GM12878 (cell line): ENCODE results near the gene AK8. TPM values are rescaled to one million over a fixed set of nuclear protein-coding genes. Genes with fewer than 3 reads are reported as not detected.

Source experiments
- BCL11A ChIP-seq: IDR thresholded peaks from 2 replicates; pipeline ENCODE4 v1.6.1; 2011; ENCODE audit warnings: low read depth, low read length
- CBFB ChIP-seq: IDR thresholded peaks from 2 replicates; pipeline ENCODE4 v1.6.1; 2016; ENCODE audit warnings: antibody characterized with exemption, low read depth
- CREB1 ChIP-seq: IDR thresholded peaks from 2 replicates; pipeline ENCODE4 v1.6.1; 2012; ENCODE audit warnings: low read depth, mild to moderate bottlenecking, inconsistent platforms
- CUX1 ChIP-seq: IDR thresholded peaks from 2 replicates; pipeline ENCODE4 v1.6.1; 2012; ENCODE audit warnings: improper control_type of control experiment, low read depth, low read length; ENCODE audit not compliant: insufficient replicate concordance
- DPF2 ChIP-seq: fragments of 450-650 bp; IDR thresholded peaks from 2 replicates; pipeline ENCODE4 v1.6.1; 2017; ENCODE audit warnings: mild to moderate bottlenecking
- HDAC2 ChIP-seq: fragments of 200-600 bp; sonication (generic); IDR thresholded peaks from 2 replicates; pipeline ENCODE4 v1.6.1; 2017
- IKZF1 ChIP-seq: fragments of 450-650 bp; conservative IDR thresholded peaks from 2 replicates; pipeline ENCODE4 v1.6.1; 2017; ENCODE audit warnings: antibody characterized with exemption, mild to moderate bottlenecking
- KAT2A ChIP-seq: conservative IDR thresholded peaks from 2 replicates; pipeline ENCODE4 v1.6.1; 2011; ENCODE audit warnings: low read depth, low read length; ENCODE audit not compliant: control insufficient read depth
- MXI1 ChIP-seq: fragments of 150-350 bp; IDR thresholded peaks from 2 replicates; pipeline ENCODE4 v1.6.1; 2011; ENCODE audit warnings: low read depth, mild to moderate bottlenecking, inconsistent platforms, low read length, improper control_type of control experiment
- NR2F1 ChIP-seq: fragments of 450-650 bp; conservative IDR thresholded peaks from 2 replicates; pipeline ENCODE4 v1.6.1; 2017; ENCODE audit warnings: mild to moderate bottlenecking
- POLR2A ChIP-seq: IDR thresholded peaks from 2 replicates; pipeline ENCODE4 v1.6.1; 2011; ENCODE audit warnings: low read depth, mild to moderate bottlenecking, low read length
- RB1 ChIP-seq: fragments of 450-650 bp; formaldehyde crosslinking; IDR thresholded peaks from 2 replicates; pipeline ENCODE4 v1.6.1; 2017; ENCODE audit warnings: mild to moderate bottlenecking, borderline replicate concordance
- SMC3 ChIP-seq: IDR thresholded peaks from 2 replicates; pipeline ENCODE4 v1.6.1; 2011; ENCODE audit warnings: low read length, improper control_type of control experiment, borderline replicate concordance
- SREBF1 ChIP-seq: IDR thresholded peaks from 2 replicates; pipeline ENCODE4 v1.6.1; 2012; ENCODE audit warnings: mild to moderate bottlenecking, low read length
- TARDBP ChIP-seq: IDR thresholded peaks from 2 replicates; pipeline ENCODE4 v1.6.1; 2016; ENCODE audit warnings: borderline replicate concordance
- USF1 ChIP-seq: IDR thresholded peaks from 2 replicates; pipeline ENCODE4 v1.6.1; 2011; ENCODE audit warnings: borderline replicate concordance, low read depth, mild to moderate bottlenecking, moderate library complexity, mixed read lengths, low read length; ENCODE audit not compliant: insufficient read depth; ENCODE audit errors: extremely low read length
- WRNIP1 ChIP-seq: IDR thresholded peaks from 2 replicates; pipeline ENCODE4 v1.6.1; 2011; ENCODE audit warnings: low read depth, low read length, improper control_type of control experiment, borderline replicate concordance
- ZBED1 ChIP-seq: IDR thresholded peaks from 2 replicates; pipeline ENCODE4 v1.6.1; 2016; ENCODE audit warnings: borderline replicate concordance
- ZNF207 ChIP-seq: fragments of 450-650 bp; IDR thresholded peaks from 2 replicates; pipeline ENCODE4 v1.6.1; 2014; ENCODE audit warnings: antibody characterized with exemption, mild to moderate bottlenecking, borderline replicate concordance
- ZNF384 ChIP-seq: IDR thresholded peaks from 2 replicates; pipeline ENCODE4 v1.6.1; 2012; ENCODE audit warnings: low read depth, mild to moderate bottlenecking, low read length, improper control_type of control experiment, borderline replicate concordance
- polyA plus RNA-seq, 11 experiments: library from polyadenylated mRNA; depleted of rRNA in 4 of 11; unstranded in 6 of 11; stranded (reverse) in 5 of 11; fragments of >200 nt; fragmentation: Nextera tagmentation in 4 of 11; fragmentation: Illumina TruSeq in 1 of 11; extraction: Ambion mirVana in 4 of 11; extraction: Trizol in 1 of 11; gene quantifications; 1 replicate in 1 of 11; 2 replicates in 10 of 11; pipeline versions ENCODE4 v1.2.1 to v1.2.3, GENCODE V29; 2011 to 2016; ENCODE audit warnings: inconsistent platforms in 2 of 11, missing spikeins in 2 of 11, low read depth in 1 of 11
- total RNA-seq, 4 experiments: library from RNA; depleted of rRNA in 3 of 4; stranded (reverse); fragments of >200 nt in 3 of 4; fragmentation: Illumina TruSeq in 1 of 4; extraction: Trizol in 1 of 4; gene quantifications; 2 replicates each; pipeline versions ENCODE4 v1.2.1 to v1.2.3, GENCODE V29; 2013 to 2021
- TF ChIP-seq, protein P1 (sequence below): fragments of 450-650 bp; IDR thresholded peaks from 2 replicates; pipeline ENCODE4 v1.6.1; 2016; ENCODE audit warnings: mild to moderate bottlenecking

The AK8 gene
- total and polyA plus RNA-seq, 10 of the 15 experiments (the other 5 are each of a cell fraction or from before 2014, with no cell fraction given): 0.03 to 0.12 (median 0.06) TPM; not detected in 5

DNA sequence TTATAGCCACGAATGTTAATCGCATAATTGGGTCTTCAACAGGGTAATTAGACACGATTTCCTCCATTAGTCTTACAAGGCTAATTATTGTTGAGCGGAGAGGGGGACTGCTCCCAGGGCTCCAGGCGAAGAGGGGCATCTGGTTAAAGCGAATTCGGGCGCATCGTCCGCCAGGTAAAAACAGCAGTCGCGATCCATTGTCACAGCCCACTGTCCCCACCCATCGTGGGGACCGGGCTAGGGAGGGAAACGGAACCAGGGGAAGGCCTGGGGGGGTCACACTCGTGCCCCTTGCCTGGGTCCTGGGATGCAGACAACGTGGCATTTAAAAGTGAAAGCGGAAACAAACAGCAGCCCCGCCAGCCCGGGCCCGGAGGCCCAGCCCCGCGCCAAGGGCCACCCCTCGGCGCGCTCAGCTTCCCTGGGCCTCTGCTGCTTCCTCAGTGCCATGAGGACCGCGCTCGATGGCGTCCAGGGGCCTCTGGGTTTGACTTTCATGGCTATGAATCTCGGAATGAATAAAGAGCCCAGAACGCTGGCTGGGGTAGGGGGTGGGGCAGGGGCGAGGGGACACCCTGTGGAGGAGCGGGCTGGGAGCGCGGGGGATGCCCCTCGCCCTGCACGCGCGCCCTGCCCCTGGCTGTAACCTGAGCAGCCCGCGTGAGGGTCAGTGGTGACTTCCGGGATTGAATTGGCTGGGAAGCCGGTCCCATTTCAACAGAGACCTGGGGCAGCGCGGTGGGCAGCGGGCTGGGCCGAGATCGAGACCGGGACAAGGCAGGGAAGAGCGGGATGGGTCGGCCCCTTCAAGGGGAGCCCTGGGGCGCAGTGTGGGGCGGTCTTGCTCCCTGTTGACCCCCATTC, 107.9 kb downstream of the AK8 start (continued):
- TF ChIP-seq CUX1 (no peak), RB1 (0 out of 2 replicates have a peak, but pooled peaks have one; percentile 34), WRNIP1 (no peak), BCL11A (no peak), SMC3 (no peak), POLR2A (peak; percentile 85), HDAC2 (no peak), CBFB (no peak), DPF2 (no peak), IKZF1 (0 out of 2 replicates have a peak, but pooled peaks have one; percentile 16), SREBF1 (no peak), CREB1 (no peak), TARDBP (no peak), ZNF207 (no peak), ZNF384 (no peak), MXI1 (peak; percentile 80), ZBED1 (no peak), KAT2A (no peak), NR2F1 (0 out of 2 replicates have a peak, but pooled peaks have one; percentile 15), USF1 (no peak)
- TF ChIP-seq, protein P1, sequence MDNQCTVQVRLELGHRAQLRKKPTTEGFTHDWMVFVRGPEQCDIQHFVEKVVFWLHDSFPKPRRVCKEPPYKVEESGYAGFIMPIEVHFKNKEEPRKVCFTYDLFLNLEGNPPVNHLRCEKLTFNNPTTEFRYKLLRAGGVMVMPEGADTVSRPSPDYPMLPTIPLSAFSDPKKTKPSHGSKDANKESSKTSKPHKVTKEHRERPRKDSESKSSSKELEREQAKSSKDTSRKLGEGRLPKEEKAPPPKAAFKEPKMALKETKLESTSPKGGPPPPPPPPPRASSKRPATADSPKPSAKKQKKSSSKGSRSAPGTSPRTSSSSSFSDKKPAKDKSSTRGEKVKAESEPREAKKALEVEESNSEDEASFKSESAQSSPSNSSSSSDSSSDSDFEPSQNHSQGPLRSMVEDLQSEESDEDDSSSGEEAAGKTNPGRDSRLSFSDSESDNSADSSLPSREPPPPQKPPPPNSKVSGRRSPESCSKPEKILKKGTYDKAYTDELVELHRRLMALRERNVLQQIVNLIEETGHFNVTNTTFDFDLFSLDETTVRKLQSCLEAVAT: no peak; the same call in none of the 2 replicates
